Vagina (tissue), 2 donors: ENCODE measurements around the gene IGSF3.
"Not testable (repeated sequence)": the region's sequence is repeated elsewhere in the genome, so short reads cannot be mapped to it uniquely, and the experiment has no call there.

ENCODE experiments used
- POLR2A ChIP-seq, 2 donors: fragments of 450-650 bp; IDR thresholded peaks; one replicate each; pipeline ENCODE4 v1.6.1; 2017; ENCODE audit warnings: antibody characterized with exemption in 2 of 2, mild to moderate bottlenecking in 2 of 2, moderate library complexity in 2 of 2
- TF ChIP-seq, protein P1 (sequence below), 3 experiments: fragments of 450-650 bp in 2 of 3; fragments of 200-600 bp in 1 of 3; sonication (generic) in 1 of 3; IDR thresholded peaks; one replicate each; pipeline ENCODE4 v1.5.1; 2017 to 2019; ENCODE audit warnings: antibody characterized with exemption in 3 of 3, mild to moderate bottlenecking in 2 of 3, moderate library complexity in 2 of 3

DNA sequence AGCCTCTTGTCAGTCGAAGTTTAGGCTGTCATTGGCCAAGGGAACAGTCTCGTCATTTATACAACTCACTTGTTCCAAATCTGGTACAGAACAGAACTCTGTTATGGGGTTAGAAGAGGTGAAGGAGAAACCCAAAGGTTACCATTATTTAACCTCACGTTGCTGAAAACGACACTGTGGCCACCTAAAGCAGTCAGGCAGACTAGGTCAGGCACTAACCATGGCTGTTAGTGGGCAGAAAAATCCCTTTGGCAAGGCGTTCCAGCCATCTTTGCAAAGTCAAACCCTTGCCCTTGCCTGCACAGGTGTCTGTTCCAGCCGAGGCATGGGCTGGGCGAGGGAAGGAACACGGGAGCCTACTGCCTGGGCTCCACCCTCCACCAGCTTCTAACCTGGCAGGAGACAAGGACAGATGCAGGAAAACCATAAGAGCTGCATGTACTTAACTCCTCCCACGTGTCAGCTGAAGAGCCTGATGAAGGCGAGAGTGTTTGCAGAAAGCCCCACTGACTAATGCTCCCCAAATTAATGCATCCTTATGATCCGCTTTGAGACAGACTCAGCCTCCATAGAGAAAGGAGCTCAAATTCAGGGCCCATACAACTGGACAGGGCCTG lies 69.0 kb downstream of the IGSF3 start:
- TF ChIP-seq, protein P1, sequence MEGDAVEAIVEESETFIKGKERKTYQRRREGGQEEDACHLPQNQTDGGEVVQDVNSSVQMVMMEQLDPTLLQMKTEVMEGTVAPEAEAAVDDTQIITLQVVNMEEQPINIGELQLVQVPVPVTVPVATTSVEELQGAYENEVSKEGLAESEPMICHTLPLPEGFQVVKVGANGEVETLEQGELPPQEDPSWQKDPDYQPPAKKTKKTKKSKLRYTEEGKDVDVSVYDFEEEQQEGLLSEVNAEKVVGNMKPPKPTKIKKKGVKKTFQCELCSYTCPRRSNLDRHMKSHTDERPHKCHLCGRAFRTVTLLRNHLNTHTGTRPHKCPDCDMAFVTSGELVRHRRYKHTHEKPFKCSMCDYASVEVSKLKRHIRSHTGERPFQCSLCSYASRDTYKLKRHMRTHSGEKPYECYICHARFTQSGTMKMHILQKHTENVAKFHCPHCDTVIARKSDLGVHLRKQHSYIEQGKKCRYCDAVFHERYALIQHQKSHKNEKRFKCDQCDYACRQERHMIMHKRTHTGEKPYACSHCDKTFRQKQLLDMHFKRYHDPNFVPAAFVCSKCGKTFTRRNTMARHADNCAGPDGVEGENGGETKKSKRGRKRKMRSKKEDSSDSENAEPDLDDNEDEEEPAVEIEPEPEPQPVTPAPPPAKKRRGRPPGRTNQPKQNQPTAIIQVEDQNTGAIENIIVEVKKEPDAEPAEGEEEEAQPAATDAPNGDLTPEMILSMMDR (IDR thresholded peaks at IDR 0.05): not testable (repeated sequence)
- not testable (repeated sequence) for TF ChIP-seq POLR2A (IDR thresholded peaks at IDR 0.05)
